MG63 (cell line): ENCODE results near the gene ZNF814. TPM values are rescaled to one million over a fixed set of nuclear protein-coding genes. Genes with fewer than 3 reads are reported as not detected.
"Not testable (repeated sequence)": the region's sequence is repeated elsewhere in the genome, so short reads cannot be mapped to it uniquely, and the experiment has no call there.

ENCODE experiments used
- DNase-seq: peaks from one replicate; pipeline ENCODE4 v3.0.0-alpha.2; 2020
- H3K27me3 ChIP-seq: fragments of 250-450 bp; sonication (Bioruptor Pico); 2 replicates; pipeline ENCODE4 v1.5.1; 2020; ENCODE audit warnings: mild to moderate bottlenecking, moderate library complexity
- H3K36me3 ChIP-seq: fragments of 250-450 bp; sonication (Bioruptor Pico); 2 replicates; pipeline ENCODE4 v1.5.1; 2020; ENCODE audit warnings: mild to moderate bottlenecking, moderate library complexity
- H3K4me3 ChIP-seq: fragments of 250-450 bp; sonication (Bioruptor Pico); 2 replicates; pipeline ENCODE4 v1.5.1; 2020; ENCODE audit warnings: mild to moderate bottlenecking, moderate library complexity
- H3K9me3 ChIP-seq: fragments of 250-450 bp; sonication (Bioruptor Pico); 2 replicates; pipeline ENCODE4 v1.5.1; 2020; ENCODE audit warnings: mild to moderate bottlenecking, moderate library complexity
- total RNA-seq: library from RNA; depleted of rRNA; stranded (reverse); fragments of >200 nt; shearing (Covaris generic); gene quantifications from 2 replicates; pipeline ENCODE4 v1.2.3, GENCODE V29; 2014; ENCODE audit warnings: low replicate concordance; rRNA removed

ZNF814 gene
- 0.56 and 2.4 TPM in 2 replicates for total RNA-seq

DNA sequence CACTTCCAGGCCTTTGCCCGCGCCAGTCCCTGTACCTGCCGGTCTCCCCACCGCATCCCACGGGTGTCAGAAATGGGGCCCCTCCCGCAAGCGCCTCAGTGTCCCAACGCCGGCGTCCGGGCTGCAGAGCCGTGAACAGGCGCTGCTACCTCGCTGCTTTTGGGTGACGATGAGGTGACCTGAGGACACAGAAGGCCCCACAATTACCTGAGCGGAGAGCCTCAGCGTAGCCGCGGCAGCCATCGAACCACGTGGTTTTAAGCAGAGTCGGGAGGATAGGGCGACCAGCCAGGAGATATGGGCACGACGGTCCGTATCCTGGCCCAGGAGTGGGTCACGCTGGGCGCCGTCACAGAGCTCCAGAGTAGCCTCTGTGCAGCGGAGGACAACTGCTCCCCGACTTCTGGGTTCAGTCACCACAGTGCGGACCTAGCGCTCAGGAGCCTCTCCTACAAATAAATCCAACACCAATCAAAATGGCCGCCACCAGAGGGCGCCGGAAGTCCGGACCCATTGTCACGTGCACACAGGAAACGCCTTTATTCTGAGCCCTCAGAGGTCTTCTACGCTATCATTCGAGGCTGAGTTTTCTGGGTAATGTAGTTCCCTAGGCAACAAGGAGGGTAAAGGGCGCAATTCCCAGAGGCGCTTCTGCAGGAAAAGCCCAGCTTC, at the start of gene ZNF814:
Gene ZNF814, minus strand, starts transcription at position 478 of the 672 bp plus-strand sequence. Its CDS starts 235 bp downstream, at position 243.
- Histone ChIP-seq H3K27me3 (no peaks in the 10 kb centered on the region), H3K4me3 (peak within 1 kb of the TSS; percentile 30), H3K9me3 (peaks cover 24% of the 10 kb centered on the region), H3K36me3 (no peaks in the 10 kb centered on the region)
- DNase-seq: peak; percentile 35

DNA sequence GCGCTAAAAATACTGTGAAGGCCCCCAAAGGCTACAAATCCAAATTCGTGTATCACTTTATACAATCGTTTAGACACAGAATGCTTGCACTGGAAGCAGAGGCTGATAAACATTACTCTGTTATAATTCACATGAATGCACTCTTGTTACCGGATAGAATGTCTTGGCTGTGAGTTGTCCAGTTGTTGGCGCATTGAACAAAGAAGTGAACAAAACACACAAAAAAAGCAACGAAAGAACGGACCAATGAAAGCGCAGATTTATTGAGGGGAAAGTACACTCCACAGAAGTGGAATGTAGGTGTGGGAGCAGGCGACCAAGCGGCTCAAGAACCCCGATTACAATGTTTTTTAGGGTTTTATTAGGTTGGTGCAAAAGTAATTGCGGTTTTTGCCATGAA, 46.9 kb upstream of the ZNF814 start:
- Histone ChIP-seq H3K36me3 (no peaks in the 10 kb centered on the region), H3K4me3 (no peak overlapping the region), H3K9me3 (peaks cover 31% of the 10 kb centered on the region), H3K27me3 (no peaks in the 10 kb centered on the region)
- no peak for DNase-seq

DNA sequence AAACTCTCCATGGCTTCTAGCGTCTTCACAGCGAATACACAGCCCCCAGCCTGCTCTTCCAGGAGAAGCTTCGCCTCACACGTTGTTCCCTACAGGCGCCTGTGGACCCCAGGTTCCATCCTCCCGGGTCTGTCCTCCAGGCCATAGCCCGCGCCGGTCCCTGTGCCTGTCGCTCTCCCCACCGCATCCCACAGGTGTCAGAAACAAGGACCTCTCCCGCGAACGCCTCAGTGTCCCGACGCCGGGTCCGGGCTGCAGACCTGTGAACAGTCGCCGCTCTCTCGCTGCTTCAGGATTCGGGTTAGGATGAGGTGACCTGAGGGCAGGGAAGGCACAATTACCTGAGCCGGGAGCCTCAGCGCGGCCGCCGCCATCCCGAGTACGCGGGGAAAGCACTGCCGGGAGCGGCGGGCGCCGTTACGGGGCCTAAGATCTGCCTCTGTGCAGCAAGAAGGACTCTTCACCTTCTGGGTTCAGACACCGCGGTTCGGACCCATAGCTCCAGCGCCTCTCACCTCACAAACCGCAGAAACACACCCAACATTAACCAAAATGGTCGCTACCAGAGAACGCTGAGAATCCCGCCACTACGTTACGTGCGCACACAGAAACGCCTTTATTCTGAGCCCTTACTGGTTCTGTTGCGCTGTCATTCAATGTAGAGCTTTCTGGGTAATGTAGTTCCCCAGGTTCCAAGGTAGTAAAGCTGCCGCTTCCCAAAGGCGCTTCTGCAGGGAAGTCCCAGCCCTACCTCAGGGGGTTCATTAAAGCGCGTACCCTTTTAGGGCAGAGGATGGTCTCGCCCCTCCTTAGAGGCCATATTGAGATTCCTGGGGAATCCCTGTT, 46.2 kb upstream of the ZNF814 start, which contains the start of gene ZNF418:
Gene ZNF418, minus strand, starts transcription at position 583 of the 846 bp plus-strand sequence. CDS start 1,580 bp downstream, outside the sequence.
- H3K4me3 ChIP-seq: peak within 1 kb of the TSS; percentile 23
- no peaks in the 10 kb centered on the region for H3K36me3 ChIP-seq
- no peak for DNase-seq
- H3K9me3 ChIP-seq: peaks cover 31% of the 10 kb centered on the region
- no peaks in the 10 kb centered on the region for H3K27me3 ChIP-seq

DNA sequence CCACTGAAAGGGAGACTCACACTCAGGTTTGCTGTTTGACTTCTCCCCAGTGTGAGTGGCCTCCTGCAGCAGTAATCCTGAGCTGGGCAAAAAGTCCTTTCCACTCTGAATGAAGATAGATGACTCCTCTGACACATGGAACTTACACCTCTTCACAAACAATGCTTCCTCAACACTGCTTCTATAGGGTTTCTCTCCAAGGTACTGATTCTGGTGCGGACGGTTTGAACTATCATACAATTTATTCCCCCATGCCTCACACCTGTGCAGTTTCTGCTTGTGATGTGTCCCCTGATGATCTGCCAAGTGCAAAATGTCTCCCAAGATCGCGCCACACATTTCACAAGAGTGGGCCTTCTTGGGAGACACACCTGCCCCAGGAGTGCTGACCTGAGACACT, 38.8 kb upstream of the ZNF814 start:
- H3K4me3 ChIP-seq: no peak overlapping the region
- DNase-seq: no peak
- H3K27me3 ChIP-seq: no peaks in the 10 kb centered on the region
- H3K36me3 ChIP-seq: no peaks in the 10 kb centered on the region
- peaks cover 7% of the 10 kb centered on the region; the same call in 1 of the 2 replicates for H3K9me3 ChIP-seq

DNA sequence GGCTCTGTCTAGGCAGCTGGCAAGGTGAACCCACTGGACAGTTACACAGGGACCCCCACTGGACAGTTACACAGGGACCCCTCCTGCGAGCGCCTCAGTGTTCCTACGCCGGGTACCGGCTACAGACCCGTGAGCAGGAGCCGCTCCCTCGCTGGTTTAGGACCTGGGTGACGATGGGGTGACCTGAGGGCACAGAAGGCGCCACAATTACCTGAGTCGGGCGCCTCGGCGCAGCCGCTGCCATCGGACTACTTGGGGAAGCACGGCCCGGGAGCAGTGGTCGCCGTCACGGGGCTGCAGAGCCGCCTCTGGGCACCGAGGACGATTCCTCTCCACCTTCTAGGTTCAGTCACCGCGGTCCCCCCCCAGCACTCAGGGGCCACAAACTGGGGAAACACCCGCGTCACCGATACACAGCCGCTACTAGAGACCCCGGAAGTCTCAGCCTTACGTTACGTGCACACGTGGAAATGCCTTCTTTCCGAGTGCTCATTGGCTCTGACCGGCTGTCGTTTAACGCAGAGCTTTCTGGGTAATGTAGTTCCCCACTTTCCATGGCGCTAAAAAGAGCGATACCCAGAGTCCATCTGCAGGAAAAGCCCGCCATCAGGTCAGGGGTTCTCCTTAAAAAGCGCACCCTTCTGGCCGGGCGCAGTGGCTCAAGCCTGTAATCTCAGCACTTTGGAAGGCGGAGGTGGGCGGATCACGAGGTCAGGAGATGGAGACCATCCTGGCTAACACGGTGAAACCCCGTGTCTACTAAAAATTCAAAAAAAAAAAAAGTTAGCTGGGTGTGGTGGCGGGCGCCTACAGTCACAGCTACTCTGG, 27.5 kb upstream of the ZNF814 start, which contains the start of gene ZNF417:
Gene ZNF417, minus strand, starts transcription at position 425 of the 828 bp plus-strand sequence. Its CDS starts 181 bp downstream, at position 244.
- peak; percentile 85 for DNase-seq
- H3K27me3 ChIP-seq, H3K9me3 ChIP-seq: not testable (repeated sequence)
- Histone ChIP-seq H3K4me3 (peak within 1 kb of the TSS; percentile 82), H3K36me3 (peaks cover 18% of the 10 kb centered on the region)

DNA sequence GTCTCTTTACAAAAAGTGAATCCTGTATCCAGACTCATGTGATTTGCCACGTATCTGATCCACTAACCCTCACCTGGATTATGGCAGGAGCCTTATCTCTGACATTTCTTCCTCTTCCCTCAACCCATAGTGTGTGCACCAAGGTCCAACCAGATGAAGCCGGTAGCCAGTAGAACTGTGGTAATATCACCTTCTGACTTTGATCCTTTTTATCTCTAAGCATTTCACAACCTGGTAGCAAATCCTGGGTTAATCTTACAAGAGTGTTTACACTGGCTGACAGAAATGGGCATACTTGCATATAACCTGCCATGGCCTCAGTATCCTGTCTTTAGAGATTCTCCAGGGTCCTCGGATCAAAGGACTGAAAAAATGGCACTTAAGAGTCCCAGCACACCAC, 25.7 kb upstream of the ZNF814 start:
- no peak for DNase-seq
- Histone ChIP-seq H3K4me3 (no peak overlapping the region), H3K27me3 (no peaks in the 10 kb centered on the region), H3K36me3 (peaks cover 32% of the 10 kb centered on the region), H3K9me3 (peaks cover 15% of the 10 kb centered on the region)

DNA sequence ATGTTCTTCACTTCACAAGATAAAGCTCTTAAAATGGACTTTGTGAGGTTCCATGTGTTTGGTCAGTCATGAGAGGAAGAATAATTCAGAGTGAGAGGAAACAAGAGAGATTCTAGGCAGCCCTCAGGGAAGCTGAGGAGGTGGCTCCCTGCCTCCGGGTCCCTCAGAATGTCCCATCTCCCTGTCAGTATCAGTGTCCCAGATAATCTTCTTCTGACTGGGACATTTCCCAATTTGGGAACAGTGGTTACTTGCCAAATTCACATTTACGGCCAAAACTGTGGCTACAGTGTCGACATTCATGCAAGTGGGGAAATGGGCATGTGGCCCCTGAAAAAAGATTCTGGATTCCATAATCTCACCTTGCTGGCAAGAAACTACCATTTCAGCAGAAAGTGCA, 18.6 kb upstream of the ZNF814 start:
- Histone ChIP-seq H3K4me3 (no peak overlapping the region), H3K36me3 (peaks cover 36% of the 10 kb centered on the region), H3K27me3 (no peaks in the 10 kb centered on the region), H3K9me3 (peaks cover 18% of the 10 kb centered on the region)
- DNase-seq: no peak

DNA sequence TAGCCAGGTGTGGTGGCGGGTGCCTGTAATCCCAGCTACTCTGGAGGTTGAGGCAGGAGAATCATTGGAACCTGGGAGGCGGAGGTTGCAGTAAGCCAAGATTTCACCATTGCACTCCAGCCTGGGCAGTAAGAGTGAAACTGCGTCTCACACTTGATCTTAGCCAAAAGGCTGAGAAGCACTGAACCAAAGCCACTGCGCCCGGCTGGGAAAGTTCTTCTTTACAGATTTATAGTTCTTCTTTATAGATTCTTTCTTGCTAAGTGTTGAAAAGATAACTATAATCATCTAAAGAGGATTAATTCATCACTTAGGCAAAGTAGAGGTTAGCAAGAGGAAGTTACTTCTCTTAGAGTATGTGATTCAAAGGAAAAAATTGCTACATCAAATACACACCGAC, 16.4 kb upstream of the ZNF814 start:
- Histone ChIP-seq H3K27me3 (no peaks in the 10 kb centered on the region), H3K4me3 (no peak overlapping the region), H3K36me3 (peaks cover 19% of the 10 kb centered on the region), H3K9me3 (peaks cover 10% of the 10 kb centered on the region)
- no peak for DNase-seq

DNA sequence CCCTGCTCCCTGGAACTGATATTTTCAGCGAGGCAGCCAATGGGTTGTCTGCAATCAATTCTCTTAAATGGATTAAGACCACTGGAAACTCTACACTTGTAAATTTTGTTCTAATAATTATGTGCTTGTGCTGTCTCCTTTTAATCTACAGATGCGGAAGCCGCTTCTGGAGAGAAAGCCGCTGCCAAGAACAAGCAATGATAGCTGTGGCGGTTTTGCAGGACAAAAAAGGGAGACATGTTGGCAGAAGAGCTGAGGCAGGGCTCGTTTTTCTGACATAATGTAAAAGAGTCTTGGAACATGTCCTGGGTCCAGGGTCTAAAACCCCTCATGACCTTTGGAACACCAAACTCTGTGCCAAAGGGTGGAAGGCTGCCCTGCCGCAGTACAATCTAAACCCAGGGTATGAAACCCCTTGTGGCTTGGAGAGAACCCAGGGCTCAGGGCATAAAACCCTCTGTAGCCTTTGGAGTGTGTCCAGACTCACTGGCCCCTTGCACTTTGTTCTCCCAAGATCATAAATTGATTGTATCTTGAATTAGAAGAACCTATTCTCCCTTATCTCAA, 14.9 kb upstream of the ZNF814 start:
- H3K36me3 ChIP-seq: peaks cover 16% of the 10 kb centered on the region
- H3K4me3 ChIP-seq: no peak overlapping the region
- DNase-seq: no peak

DNA sequence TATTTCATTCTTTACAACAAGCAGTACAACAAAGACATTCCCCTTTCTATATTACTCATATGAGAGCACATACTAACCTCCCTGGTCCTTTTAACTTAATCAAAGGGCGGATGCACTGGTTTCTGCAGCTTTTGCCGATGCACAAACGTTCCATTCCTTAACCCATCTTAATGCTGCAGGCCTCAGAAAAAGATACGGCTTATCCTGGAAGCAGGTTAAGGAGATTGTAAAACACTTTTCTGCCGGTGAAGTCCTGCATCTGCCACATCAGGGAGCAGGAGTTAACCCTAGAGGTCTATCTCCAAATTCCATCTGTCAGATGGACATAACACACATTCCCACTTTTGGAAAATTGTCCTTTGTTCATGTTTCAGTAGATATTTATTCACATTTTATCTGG, 11.5 kb upstream of the ZNF814 start:
- no peaks in the 10 kb centered on the region for H3K36me3 ChIP-seq
- peaks cover 2% of the 10 kb centered on the region for H3K9me3 ChIP-seq
- no peaks in the 10 kb centered on the region for H3K27me3 ChIP-seq
- H3K4me3 ChIP-seq: no peak overlapping the region
- DNase-seq: no peak

More for the DNA sequence above, 14.9 kb upstream of the ZNF814 start:
- Histone ChIP-seq H3K9me3 (peaks cover 10% of the 10 kb centered on the region), H3K27me3 (no peaks in the 10 kb centered on the region)

DNA sequence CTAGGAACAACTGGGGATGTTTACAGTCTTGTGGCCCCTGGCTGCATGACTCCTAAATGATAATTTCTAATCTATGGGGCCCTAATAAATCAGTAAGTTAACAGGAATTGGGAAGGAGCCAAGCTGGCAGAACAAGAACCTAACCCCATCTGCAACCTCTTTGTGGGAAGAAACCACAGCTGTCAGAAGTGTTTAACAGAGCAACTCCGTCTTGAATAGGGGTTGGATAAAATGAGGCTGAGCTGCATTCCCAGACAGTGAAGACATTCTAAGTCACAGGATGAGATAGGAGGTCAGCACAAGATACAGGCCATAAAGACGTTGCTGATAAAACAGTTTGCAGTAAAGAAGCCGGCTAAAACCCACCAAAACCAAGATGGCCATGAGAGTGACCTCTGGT, 1.9 kb upstream of the ZNF814 start:
- not testable (repeated sequence) for H3K36me3 ChIP-seq, H3K27me3 ChIP-seq, H3K4me3 ChIP-seq, DNase-seq
- H3K9me3 ChIP-seq: peaks cover 17% of the 10 kb centered on the region

DNA sequence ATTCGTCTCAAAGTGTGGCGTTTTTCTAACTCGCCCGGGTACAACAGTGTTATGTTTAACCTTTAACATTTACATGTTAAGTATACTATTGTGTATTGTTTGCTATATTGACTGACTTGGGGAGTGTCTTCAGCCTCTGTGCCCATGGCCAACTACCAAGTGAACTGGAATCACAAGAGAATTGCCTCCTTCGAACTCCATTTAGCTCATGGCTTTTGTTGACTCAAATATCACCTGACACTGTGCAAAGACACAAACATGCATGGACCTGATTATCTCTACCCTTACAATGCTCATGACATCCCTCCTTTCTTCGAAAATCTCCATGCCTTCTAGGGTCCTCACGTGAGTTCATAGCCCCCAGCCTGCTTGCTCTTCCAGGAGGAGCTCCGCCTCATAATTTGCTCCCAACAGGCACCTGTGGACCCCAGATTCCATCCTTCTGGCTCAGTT, 704 bp downstream of the ZNF814 start:
- DNase-seq: no peak
- no peaks in the 10 kb centered on the region for H3K27me3 ChIP-seq
- H3K9me3 ChIP-seq: peaks cover 24% of the 10 kb centered on the region
- H3K36me3 ChIP-seq: no peaks in the 10 kb centered on the region
- H3K4me3 ChIP-seq: peak overlapping the region; percentile 30

DNA sequence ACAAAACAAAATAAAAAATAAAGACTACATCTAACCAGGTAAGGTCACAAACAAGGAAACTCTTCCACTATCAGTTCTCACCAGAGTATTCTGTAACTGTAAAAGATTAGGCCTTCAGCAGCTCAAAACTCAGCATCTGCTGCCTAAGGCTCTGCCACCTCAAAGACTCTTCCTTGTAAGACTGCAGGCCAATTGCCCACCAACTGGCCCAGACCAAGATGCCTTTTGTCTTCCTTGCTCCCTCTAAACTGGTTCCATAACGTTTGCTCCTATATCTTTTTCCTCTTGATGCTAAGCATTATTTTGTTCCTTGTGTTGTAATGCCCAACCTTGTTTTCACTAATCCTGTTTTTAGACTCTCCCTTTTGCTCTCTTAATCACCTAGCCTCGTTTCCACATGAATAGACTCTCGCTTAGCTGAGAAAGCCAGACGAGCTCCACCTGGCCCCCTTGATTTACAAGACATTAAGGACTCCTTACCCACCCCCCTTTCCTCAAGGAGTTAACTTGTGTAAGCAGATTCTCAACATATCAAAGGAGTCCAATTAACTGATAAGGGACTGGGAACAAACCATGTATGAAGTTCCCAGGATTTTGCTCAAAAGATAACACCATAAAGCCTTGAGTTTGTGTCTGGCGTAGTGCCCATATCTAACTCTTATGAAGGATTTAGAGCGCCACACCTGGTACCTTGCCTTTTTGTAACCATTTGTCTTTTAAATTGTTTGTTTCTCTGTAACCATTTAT, 1.5 kb downstream of the ZNF814 start:
- Histone ChIP-seq H3K9me3 (peaks cover 24% of the 10 kb centered on the region), H3K36me3 (no peaks in the 10 kb centered on the region), H3K27me3 (no peaks in the 10 kb centered on the region), H3K4me3 (no peak overlapping the region)
- DNase-seq: no peak

DNA sequence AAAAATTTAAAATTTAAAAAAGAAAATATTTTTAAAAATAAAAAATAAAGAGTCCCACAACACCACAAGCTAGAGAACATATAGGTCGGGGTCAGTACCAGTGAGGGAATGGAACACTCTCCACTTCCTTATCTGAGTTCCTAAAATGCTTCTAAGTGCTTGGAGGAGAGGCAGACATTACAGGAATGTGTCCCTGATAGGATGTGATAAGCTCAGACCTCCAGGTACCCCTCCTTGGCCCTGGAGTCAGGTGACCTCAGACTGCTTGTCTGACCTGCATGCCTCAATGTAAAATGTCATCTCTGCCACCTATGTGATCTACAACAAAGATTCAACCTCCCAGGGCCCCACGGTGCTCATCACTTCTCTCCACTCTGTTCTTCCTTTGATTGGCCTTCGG, 2.8 kb downstream of the ZNF814 start:
- H3K9me3 ChIP-seq: peaks cover 24% of the 10 kb centered on the region
- H3K27me3 ChIP-seq: no peaks in the 10 kb centered on the region
- no peak overlapping the region for H3K4me3 ChIP-seq
- no peaks in the 10 kb centered on the region for H3K36me3 ChIP-seq
- DNase-seq: no peak

DNA sequence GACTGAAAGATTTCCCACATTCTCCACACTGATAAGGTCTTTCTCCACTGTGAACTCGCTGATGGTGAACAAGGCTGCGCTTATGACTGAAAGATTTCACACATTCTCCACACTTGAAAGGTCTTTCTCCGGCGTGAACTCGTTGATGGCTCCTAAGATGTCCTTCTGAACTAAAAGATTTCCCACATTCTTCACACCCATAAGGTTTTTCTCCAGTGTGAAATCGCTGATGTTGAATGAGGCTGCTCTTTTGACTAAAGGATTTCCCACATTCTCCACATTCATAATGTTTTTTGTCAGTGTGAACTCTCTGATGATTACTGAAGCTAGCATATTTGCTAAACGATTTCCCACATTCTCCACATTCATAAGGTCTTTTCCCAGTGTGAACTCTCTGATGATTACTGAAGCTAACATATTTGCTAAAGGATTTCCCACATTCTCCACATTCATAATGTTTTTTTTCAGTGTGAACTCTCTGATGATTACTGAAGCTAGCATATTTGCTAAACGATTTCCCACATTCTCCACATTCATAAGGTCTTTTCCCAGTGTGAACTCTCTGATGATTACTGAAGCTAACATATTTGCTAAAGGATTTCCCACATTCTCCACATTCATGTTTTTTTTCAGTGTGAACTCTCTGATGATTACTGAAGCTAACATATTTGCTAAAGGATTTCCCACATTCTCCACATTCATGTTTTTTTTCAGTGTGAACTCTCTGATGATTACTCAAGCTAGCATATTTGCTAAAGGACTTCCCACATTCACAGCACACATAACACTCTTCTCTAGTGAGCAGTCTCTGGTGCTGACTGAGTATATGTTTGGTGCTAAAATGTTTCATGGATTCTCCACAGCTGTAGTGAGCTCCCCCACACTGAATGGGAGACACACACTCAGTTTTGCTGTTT, 14.7 kb downstream of the ZNF814 start:
- H3K9me3 ChIP-seq: peaks cover 48% of the 10 kb centered on the region
- H3K4me3 ChIP-seq, DNase-seq, H3K27me3 ChIP-seq, H3K36me3 ChIP-seq: not testable (repeated sequence)
